Measurements from ENCODE around the gene CNTN4.
"Not testable (repeated sequence)": the region's sequence is repeated elsewhere in the genome, so short reads cannot be mapped to it uniquely, and the experiment has no call there.

- TF ChIP-seq, protein P1, sequence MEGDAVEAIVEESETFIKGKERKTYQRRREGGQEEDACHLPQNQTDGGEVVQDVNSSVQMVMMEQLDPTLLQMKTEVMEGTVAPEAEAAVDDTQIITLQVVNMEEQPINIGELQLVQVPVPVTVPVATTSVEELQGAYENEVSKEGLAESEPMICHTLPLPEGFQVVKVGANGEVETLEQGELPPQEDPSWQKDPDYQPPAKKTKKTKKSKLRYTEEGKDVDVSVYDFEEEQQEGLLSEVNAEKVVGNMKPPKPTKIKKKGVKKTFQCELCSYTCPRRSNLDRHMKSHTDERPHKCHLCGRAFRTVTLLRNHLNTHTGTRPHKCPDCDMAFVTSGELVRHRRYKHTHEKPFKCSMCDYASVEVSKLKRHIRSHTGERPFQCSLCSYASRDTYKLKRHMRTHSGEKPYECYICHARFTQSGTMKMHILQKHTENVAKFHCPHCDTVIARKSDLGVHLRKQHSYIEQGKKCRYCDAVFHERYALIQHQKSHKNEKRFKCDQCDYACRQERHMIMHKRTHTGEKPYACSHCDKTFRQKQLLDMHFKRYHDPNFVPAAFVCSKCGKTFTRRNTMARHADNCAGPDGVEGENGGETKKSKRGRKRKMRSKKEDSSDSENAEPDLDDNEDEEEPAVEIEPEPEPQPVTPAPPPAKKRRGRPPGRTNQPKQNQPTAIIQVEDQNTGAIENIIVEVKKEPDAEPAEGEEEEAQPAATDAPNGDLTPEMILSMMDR (IDR thresholded peaks at IDR 0.05): not testable (repeated sequence)
- TF ChIP-seq EP300 (IDR thresholded peaks at IDR 0.05): not testable (repeated sequence)
Observed at GRCh38 chr3:2916640-2917039, 818.0 kb downstream of the CNTN4 start.

Measured in upper lobe of left lung (tissue), 4 donors.